Panc1 (cell line): ENCODE results near the gene C16orf90.

Experiments
- CTCF ChIP-seq: fragments of 450-650 bp; IDR thresholded peaks from 2 replicates; pipeline ENCODE4 v1.5.1; 2017; ENCODE audit warnings: mild to moderate bottlenecking
- POLR2AphosphoS5 ChIP-seq: IDR thresholded peaks from 2 replicates; pipeline ENCODE4 v1.6.1; 2012; ENCODE audit warnings: mild to moderate bottlenecking, low read depth, low read length, moderate library complexity
- REST ChIP-seq, 2 experiments: IDR thresholded peaks; 2 replicates each; pipeline ENCODE4 v1.6.1; 2011 to 2012; ENCODE audit warnings: low read depth in 2 of 2, control low read depth in 1 of 2, low read length in 1 of 2, mild to moderate bottlenecking in 1 of 2, moderate library complexity in 1 of 2; ENCODE audit not compliant: insufficient read depth in 1 of 2
- SIN3A ChIP-seq: IDR thresholded peaks from 2 replicates; pipeline ENCODE4 v1.6.1; 2012; ENCODE audit warnings: low read depth, mild to moderate bottlenecking, low read length, moderate library complexity, borderline replicate concordance; ENCODE audit not compliant: insufficient read depth

GRCh38 chr16:3534126-3534525 lies 38.8 kb upstream of the C16orf90 start:
- no peak for TF ChIP-seq CTCF
- TF ChIP-seq POLR2AphosphoS5 = no peak
- no peak for TF ChIP-seq REST (IDR thresholded peaks at IDR 0.05; ENCODE audit: insufficient read depth in 1 of 2, low read depth in 2 of 2, low read length in 1 of 2)
- no peak for TF ChIP-seq SIN3A
